HG03139 (cell line): ENCODE data around the gene IER5.

Source experiments
- ATAC-seq: cut with Tn5 transposase; IDR thresholded peaks from one replicate; pipeline ENCODE4 v1.9.1; 2021; ENCODE audit not compliant: unreplicated experiment

Gene IER5

GRCh38 chr1:181076852-181077251, 11.6 kb upstream of the IER5 start:
- no peak for ATAC-seq

GRCh38 chr1:181077576-181078242, 10.8 kb upstream of the IER5 start:
- no peak for ATAC-seq

GRCh38 chr1:181079382-181079781, 9.1 kb upstream of the IER5 start:
- no peak for ATAC-seq

- ATAC-seq, result no peak
Observed at GRCh38 chr1:181079920-181080319, 8.6 kb upstream of the IER5 start.

- ATAC-seq, result no peak
Observed at GRCh38 chr1:181080556-181080955, 7.9 kb upstream of the IER5 start.

GRCh38 chr1:181081395-181081794, 7.1 kb upstream of the IER5 start:
- ATAC-seq, result no peak

GRCh38 chr1:181083842-181084605, 4.5 kb upstream of the IER5 start:
- peak; percentile 36 for ATAC-seq

GRCh38 chr1:181084606-181084969, 3.9 kb upstream of the IER5 start:
- no peak for ATAC-seq

GRCh38 chr1:181086091-181086490, 2.4 kb upstream of the IER5 start:
- no peak for ATAC-seq

- ATAC-seq, result no peak
Observed at GRCh38 chr1:181086926-181087325, 1.6 kb upstream of the IER5 start.

GRCh38 chr1:181087400-181087901, 1.0 kb upstream of the IER5 start:
- no peak for ATAC-seq

GRCh38 chr1:181089017-181089675, 646 bp downstream of the IER5 start:
- peak; percentile 9 for ATAC-seq

- ATAC-seq, result peak; percentile 22
Observed at GRCh38 chr1:181089676-181090544, 1.4 kb downstream of the IER5 start.

GRCh38 chr1:181090641-181091126, 2.2 kb downstream of the IER5 start:
- ATAC-seq, result no peak

- no peak for ATAC-seq
Observed at GRCh38 chr1:181091309-181092040, 3.0 kb downstream of the IER5 start.

GRCh38 chr1:181092056-181092455, 3.6 kb downstream of the IER5 start:
- ATAC-seq, result no peak

- ATAC-seq, result no peak
Observed at GRCh38 chr1:181092883-181093458, 4.5 kb downstream of the IER5 start.

- ATAC-seq, result no peak
Observed at GRCh38 chr1:181094416-181095212, 6.1 kb downstream of the IER5 start.

- no peak for ATAC-seq
Observed at GRCh38 chr1:181095260-181095659, 6.8 kb downstream of the IER5 start.
